Measurements from ENCODE around the gene GLUL.
"Not testable (repeated sequence)": the region's sequence is repeated elsewhere in the genome, so short reads cannot be mapped to it uniquely, and the experiment has no call there.

Gene GLUL

GRCh38 chr1:182333071-182333571 lies 58.5 kb downstream of the GLUL start:
- in situ Hi-C loops (cut with MboI; ENCODE audit: low sequenced_read_pairs), result not testable (repeated sequence)

DNA sequence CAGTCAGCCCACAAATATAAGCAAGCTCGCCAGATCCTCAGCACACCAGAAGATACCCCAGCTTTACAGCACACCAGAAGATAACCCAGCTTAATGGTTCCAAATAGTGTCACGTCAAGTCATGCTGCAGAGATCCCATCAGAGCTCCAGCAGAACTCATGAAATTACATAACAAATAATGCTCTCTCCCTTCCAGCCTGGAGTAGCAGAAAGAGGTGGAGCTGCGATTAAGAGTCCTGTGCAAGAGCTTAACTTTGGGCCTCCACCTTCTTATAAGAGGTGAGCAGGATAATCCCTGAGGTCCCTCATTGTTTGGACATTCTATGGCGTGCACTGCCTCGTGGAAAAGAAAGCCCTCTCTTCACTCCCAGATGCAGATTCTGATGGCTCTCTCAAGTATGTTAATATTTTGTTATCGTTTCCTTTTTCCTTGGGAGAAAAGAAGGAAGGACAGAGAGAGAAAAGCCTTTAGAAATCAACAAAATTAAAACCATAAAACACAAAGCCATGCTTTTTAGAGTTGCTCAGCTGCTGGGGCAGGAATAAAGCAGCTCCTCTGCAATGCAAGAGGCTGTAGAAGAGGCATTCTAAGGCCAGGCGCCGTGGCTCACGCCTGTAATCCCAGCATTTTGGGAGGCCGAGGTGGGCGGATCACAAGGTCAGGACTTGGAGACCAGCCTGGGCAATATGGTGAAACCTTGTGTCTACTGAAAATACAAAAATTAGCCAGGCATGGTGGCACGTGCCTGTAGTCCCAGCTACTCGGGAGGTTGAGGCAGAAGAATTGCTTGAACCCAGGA lies 59.1 kb downstream of the GLUL start:
- in situ Hi-C loops (cut with MboI; ENCODE audit: low sequenced_read_pairs), result no loop called here

Measured in HL-60/S4 treated with retinoic acid at 250 ng/mL for 4 days and 3 days (cell line).